Transverse colon (tissue), 4 donors: Measurements from ENCODE around the gene COQ2.

Experiments
- EP300 ChIP-seq: sonication (generic); formaldehyde crosslinking; IDR thresholded peaks from one replicate; pipeline ENCODE4 v1.6.1; 2017; ENCODE audit warnings: antibody characterized with exemption, low read depth
- POLR2A ChIP-seq: fragments of 450-650 bp; IDR thresholded peaks from one replicate; pipeline ENCODE4 v1.6.1; 2016; ENCODE audit warnings: antibody characterized with exemption, mild to moderate bottlenecking, moderate library complexity
- POLR2AphosphoS5 ChIP-seq, 3 donors: sonication (generic); formaldehyde crosslinking; IDR thresholded peaks; one replicate each; pipeline ENCODE4 v1.6.1; 2016; ENCODE audit warnings: antibody characterized with exemption in 3 of 3
- TF ChIP-seq, protein P1 (sequence below), 5 experiments: fragments of 200-600 bp in 3 of 5; fragments of 450-650 bp in 2 of 5; sonication (generic) in 3 of 5; IDR thresholded peaks; 1 replicate in 2 of 5; 2 replicates in 3 of 5; pipeline ENCODE4 v1.5.1; 2016 to 2017; ENCODE audit warnings: antibody characterized with exemption in 5 of 5, inconsistent platforms in 3 of 5, mild to moderate bottlenecking in 2 of 5, moderate library complexity in 1 of 5

DNA sequence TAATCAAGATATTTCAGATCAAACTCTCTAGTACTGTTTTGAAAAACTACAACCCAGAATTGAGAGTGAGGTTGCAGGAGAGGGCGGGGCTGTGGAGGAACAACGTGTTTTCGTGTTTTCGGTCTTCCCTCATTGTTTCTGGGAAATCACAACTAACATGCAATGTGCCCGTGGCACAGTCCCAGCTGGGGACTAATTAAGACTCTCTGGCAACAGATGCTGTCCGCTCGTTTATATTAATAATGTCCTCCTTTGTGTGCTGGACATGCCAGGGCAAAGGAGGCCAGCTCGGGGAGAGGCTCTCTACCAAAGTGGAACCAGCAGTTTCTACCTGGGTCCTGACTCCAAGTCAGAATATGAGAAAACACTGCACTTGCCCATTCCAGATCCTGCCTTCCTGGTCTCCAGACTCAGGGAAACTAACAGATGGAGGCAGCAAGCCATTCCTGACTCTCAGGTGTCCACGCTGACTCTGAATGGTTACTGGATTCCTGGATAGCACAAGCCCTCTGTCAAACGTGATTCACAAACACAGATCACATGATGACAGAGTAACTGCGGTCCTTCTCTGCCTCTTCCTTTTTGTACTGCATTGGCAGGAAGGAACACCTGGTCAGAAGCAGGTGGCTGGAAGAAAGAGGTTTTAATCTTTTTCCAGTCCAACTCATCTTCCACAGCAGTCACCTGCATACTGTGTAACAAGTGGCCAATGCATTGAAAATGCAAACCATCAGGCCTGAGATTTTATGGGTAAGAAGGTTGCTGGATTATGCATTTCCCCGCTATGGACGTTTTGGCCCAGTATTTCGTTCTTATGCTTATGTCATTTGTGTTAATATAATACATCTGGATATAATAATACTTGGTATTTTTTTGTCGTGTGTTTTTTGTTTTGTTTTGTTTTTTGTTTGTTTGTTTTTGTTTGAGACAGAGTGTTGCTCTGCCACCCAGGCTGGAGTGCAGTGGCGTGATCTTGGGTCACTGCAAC, 65.0 kb downstream of the COQ2 start:
- TF ChIP-seq, protein P1, sequence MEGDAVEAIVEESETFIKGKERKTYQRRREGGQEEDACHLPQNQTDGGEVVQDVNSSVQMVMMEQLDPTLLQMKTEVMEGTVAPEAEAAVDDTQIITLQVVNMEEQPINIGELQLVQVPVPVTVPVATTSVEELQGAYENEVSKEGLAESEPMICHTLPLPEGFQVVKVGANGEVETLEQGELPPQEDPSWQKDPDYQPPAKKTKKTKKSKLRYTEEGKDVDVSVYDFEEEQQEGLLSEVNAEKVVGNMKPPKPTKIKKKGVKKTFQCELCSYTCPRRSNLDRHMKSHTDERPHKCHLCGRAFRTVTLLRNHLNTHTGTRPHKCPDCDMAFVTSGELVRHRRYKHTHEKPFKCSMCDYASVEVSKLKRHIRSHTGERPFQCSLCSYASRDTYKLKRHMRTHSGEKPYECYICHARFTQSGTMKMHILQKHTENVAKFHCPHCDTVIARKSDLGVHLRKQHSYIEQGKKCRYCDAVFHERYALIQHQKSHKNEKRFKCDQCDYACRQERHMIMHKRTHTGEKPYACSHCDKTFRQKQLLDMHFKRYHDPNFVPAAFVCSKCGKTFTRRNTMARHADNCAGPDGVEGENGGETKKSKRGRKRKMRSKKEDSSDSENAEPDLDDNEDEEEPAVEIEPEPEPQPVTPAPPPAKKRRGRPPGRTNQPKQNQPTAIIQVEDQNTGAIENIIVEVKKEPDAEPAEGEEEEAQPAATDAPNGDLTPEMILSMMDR (IDR thresholded peaks at IDR 0.05), result no peak
- TF ChIP-seq POLR2A (no peak), POLR2AphosphoS5 (IDR thresholded peaks at IDR 0.05) (peak in 1 of 3 donors; percentile 29), EP300 (no peak)
